DND-41 (cell line): ENCODE data around the gene RRP12.

Source experiments
- CTCF ChIP-seq: IDR thresholded peaks from 2 replicates; pipeline ENCODE4 v1.5.1; 2012; ENCODE audit warnings: borderline replicate concordance, low read length, moderate library complexity, mild to moderate bottlenecking; ENCODE audit not compliant: poor library complexity, severe bottlenecking; ENCODE audit errors: extremely low read depth
- EZH2 ChIP-seq: IDR thresholded peaks from 3 replicates; pipeline ENCODE4 v1.6.1; 2012; ENCODE audit warnings: borderline replicate concordance, low read depth, mild to moderate bottlenecking, moderate library complexity, low read length, inconsistent platforms; ENCODE audit not compliant: severe bottlenecking

- TF ChIP-seq CTCF = no peak
- TF ChIP-seq EZH2 = no peak
Measured at GRCh38 chr10:97307441-97307840, 93.7 kb downstream of the RRP12 start.
